ENCODE measurements around the gene RFC5.

- TF ChIP-seq CTCF (IDR thresholded peaks at IDR 0.05) (no peak), POLR2AphosphoS5 (IDR thresholded peaks at IDR 0.05) (no peak), EP300 (IDR thresholded peaks at IDR 0.05; ENCODE audit: low read depth) (no peak), POLR2A (IDR thresholded peaks at IDR 0.05) (no peak)
Measured at GRCh38 chr12:117967512-117967911, 49.0 kb upstream of the RFC5 start.
